ENCODE measurements around the gene SPTBN5.
"Not testable (repeated sequence)": the region's sequence is repeated elsewhere in the genome, so short reads cannot be mapped to it uniquely, and the experiment has no call there.

The SPTBN5 gene

GRCh38 chr15:41849204-41849603 is 44.6 kb downstream of the SPTBN5 start:
- no peak overlapping the region for H3K4me3 ChIP-seq (ENCODE audit: low read depth, low read length)

GRCh38 chr15:41848631-41849030 is 45.2 kb downstream of the SPTBN5 start:
- H3K4me3 ChIP-seq (ENCODE audit: low read depth, low read length): no peak overlapping the region

GRCh38 chr15:41847981-41848380 is 45.9 kb downstream of the SPTBN5 start:
- no peak overlapping the region for H3K4me3 ChIP-seq (ENCODE audit: low read depth, low read length)

- no peak overlapping the region for H3K4me3 ChIP-seq (ENCODE audit: low read depth, low read length)
Observed at GRCh38 chr15:41847206-41847605, 46.6 kb downstream of the SPTBN5 start.

GRCh38 chr15:41844814-41845213 is 49.0 kb downstream of the SPTBN5 start:
- no peak overlapping the region for H3K4me3 ChIP-seq (ENCODE audit: low read depth, low read length)

- H3K4me3 ChIP-seq (ENCODE audit: low read depth, low read length): no peak overlapping the region
Observed at GRCh38 chr15:41843571-41843970, 50.3 kb downstream of the SPTBN5 start.

- no peak overlapping the region for H3K4me3 ChIP-seq (ENCODE audit: low read depth, low read length)
Observed at GRCh38 chr15:41842229-41842628, 51.6 kb downstream of the SPTBN5 start.

- no peak overlapping the region for H3K4me3 ChIP-seq (ENCODE audit: low read depth, low read length)
Observed at GRCh38 chr15:41841131-41841530, 52.7 kb downstream of the SPTBN5 start.

- no peak overlapping the region for H3K4me3 ChIP-seq (ENCODE audit: low read depth, low read length)
Observed at GRCh38 chr15:41840673-41841072, 53.2 kb downstream of the SPTBN5 start.

- no peak overlapping the region for H3K4me3 ChIP-seq (ENCODE audit: low read depth, low read length)
Observed at GRCh38 chr15:41839781-41840491, 53.9 kb downstream of the SPTBN5 start.

GRCh38 chr15:41838400-41838897 is 55.4 kb downstream of the SPTBN5 start, which contains the start of gene PLA2G4B:
TSS of gene PLA2G4B (plus strand) at chr15:41838847. CDS start at chr15:41838914, 67 bp downstream.
- no peak within 1 kb of the TSS for H3K4me3 ChIP-seq (ENCODE audit: low read depth, low read length)

GRCh38 chr15:41836713-41837454 is 57.0 kb downstream of the SPTBN5 start:
- no peak overlapping the region for H3K4me3 ChIP-seq (ENCODE audit: low read depth, low read length)

GRCh38 chr15:41836073-41836472 is 57.8 kb downstream of the SPTBN5 start:
- H3K4me3 ChIP-seq (ENCODE audit: low read depth, low read length): no peak overlapping the region

GRCh38 chr15:41834096-41834495 is 59.8 kb downstream of the SPTBN5 start:
- H3K4me3 ChIP-seq (ENCODE audit: low read depth, low read length): no peak overlapping the region

- no peak overlapping the region for H3K4me3 ChIP-seq (ENCODE audit: low read depth, low read length)
Observed at GRCh38 chr15:41832875-41833274, 61.0 kb downstream of the SPTBN5 start.

GRCh38 chr15:41832208-41832607 is 61.6 kb downstream of the SPTBN5 start:
- no peak overlapping the region for H3K4me3 ChIP-seq (ENCODE audit: low read depth, low read length)

- not testable (repeated sequence) for H3K4me3 ChIP-seq (ENCODE audit: low read depth, low read length)
Observed at GRCh38 chr15:41831291-41831690, 62.6 kb downstream of the SPTBN5 start.

GRCh38 chr15:41829959-41830646 is 63.8 kb downstream of the SPTBN5 start:
- H3K4me3 ChIP-seq (ENCODE audit: low read depth, low read length): no peak overlapping the region

GRCh38 chr15:41828807-41829141 is 65.1 kb downstream of the SPTBN5 start:
- peak overlapping the region; percentile 90 for H3K4me3 ChIP-seq (ENCODE audit: low read depth, low read length)

GRCh38 chr15:41827880-41828806 is 65.7 kb downstream of the SPTBN5 start, which contains the start of gene JMJD7:
TSS of gene JMJD7 (plus strand) at chr15:41828092. CDS start at chr15:41828125, 33 bp downstream.
- peak within 1 kb of the TSS; percentile 90 for H3K4me3 ChIP-seq (ENCODE audit: low read depth, low read length)
